MCF 10A (cell line): ENCODE results near the gene MYO10. TPM values are rescaled to one million over a fixed set of nuclear protein-coding genes. Genes with fewer than 3 reads are reported as not detected.

Experiments
- BruUV-seq: library from RNA; stranded (reverse); fragments of 400-500 nt; replicated peaks from 2 replicates; lab custom pipeline; 2021; lab: Mats Ljungman, UMichigan
- CTCF ChIA-PET: fragments of 300-600 bp; sonication (Branson Sonifier 250); formaldehyde crosslinking; extraction: SDS; loops from one replicate; lab custom pipeline; 2021; ENCODE audit warnings: antibody characterized with exemption, inconsistent platforms; lab: Yijun Ruan, JAX
- POLR2A ChIA-PET: fragments of 300-600, 350-650 bp; sonication (Branson Sonifier 250); formaldehyde crosslinking; extraction: SDS; loops from one replicate; lab custom pipeline; 2020; ENCODE audit warnings: antibody characterized with exemption, inconsistent platforms; lab: Yijun Ruan, JAX
- DNase-seq: peaks from one replicate; pipeline ENCODE4 v3.0.0-alpha.2; 2018; ENCODE audit not compliant: unreplicated experiment
- H3K27ac Mint-ChIP-seq: one replicate; pipeline ENCODE4 v1.8.0; 2022; ENCODE audit warnings: mild to moderate bottlenecking, low read depth, mixed read lengths; ENCODE audit not compliant: unreplicated experiment
- H3K27me3 Mint-ChIP-seq: one replicate; pipeline ENCODE4 v1.8.0; 2022; ENCODE audit warnings: mixed read lengths; ENCODE audit not compliant: insufficient read depth, unreplicated experiment
- H3K36me3 Mint-ChIP-seq: one replicate; pipeline ENCODE4 v1.8.0; 2022; ENCODE audit warnings: mild to moderate bottlenecking, moderate library complexity, mixed read lengths; ENCODE audit not compliant: insufficient read depth, unreplicated experiment
- H3K4me1 Mint-ChIP-seq: one replicate; pipeline ENCODE4 v1.8.0; 2022; ENCODE audit warnings: mixed read lengths; ENCODE audit not compliant: insufficient read depth, unreplicated experiment
- H3K4me3 Mint-ChIP-seq: one replicate; pipeline ENCODE4 v1.8.0; 2022; ENCODE audit warnings: mild to moderate bottlenecking, moderate library complexity, mixed read lengths; ENCODE audit not compliant: unreplicated experiment
- H3K9me3 Mint-ChIP-seq: one replicate; pipeline ENCODE4 v1.8.0; 2022; ENCODE audit warnings: mixed read lengths; ENCODE audit not compliant: unreplicated experiment
- intact Hi-C: fragments of 100-400 bp; cut with micrococcal nuclease; formaldehyde crosslinking; loops from 2 replicates; pipeline ENCODE4 v1.14.1; 2022
- total RNA-seq: library from RNA; stranded (reverse); gene quantifications from 2 replicates; pipeline ENCODE4 v1.2.3, GENCODE V29; 2022
- TF ChIP-seq, protein P1 (sequence below): fragments of 200-600 bp; IDR thresholded peaks from one replicate; pipeline ENCODE4 v1.8.0; 2022; ENCODE audit warnings: antibody characterized with exemption, mild to moderate bottlenecking; ENCODE audit not compliant: unreplicated experiment

The MYO10 gene
- total RNA-seq, 1 experiment from 2014 or later = 35.7 TPM

- intact Hi-C loops = no loop called here
- Mint-ChIP-seq H3K36me3 (peaks cover 13% of the 10 kb centered on the region), H3K27ac (no peak overlapping the region), H3K9me3 (no peaks in the 10 kb centered on the region), H3K27me3 (no peaks in the 10 kb centered on the region), H3K4me1 (peaks cover 18% of the 10 kb centered on the region), H3K4me3 (no peak overlapping the region)
- ChIA-PET CTCF (interaction anchor here (0.7 to 2.0 kb wide), 2 partner anchors 318 to 913 kb away, joined by 3 to 8 read pairs; no protein-coding TSS in a partner anchor), POLR2A (interaction anchor here (2.6 kb wide), 1 partner anchor 41 kb away, joined by 12 read pairs; no protein-coding TSS in a partner anchor)
- TF ChIP-seq, protein P1, sequence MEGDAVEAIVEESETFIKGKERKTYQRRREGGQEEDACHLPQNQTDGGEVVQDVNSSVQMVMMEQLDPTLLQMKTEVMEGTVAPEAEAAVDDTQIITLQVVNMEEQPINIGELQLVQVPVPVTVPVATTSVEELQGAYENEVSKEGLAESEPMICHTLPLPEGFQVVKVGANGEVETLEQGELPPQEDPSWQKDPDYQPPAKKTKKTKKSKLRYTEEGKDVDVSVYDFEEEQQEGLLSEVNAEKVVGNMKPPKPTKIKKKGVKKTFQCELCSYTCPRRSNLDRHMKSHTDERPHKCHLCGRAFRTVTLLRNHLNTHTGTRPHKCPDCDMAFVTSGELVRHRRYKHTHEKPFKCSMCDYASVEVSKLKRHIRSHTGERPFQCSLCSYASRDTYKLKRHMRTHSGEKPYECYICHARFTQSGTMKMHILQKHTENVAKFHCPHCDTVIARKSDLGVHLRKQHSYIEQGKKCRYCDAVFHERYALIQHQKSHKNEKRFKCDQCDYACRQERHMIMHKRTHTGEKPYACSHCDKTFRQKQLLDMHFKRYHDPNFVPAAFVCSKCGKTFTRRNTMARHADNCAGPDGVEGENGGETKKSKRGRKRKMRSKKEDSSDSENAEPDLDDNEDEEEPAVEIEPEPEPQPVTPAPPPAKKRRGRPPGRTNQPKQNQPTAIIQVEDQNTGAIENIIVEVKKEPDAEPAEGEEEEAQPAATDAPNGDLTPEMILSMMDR = no peak
- BruUV-seq = no TSS peak
- peak; percentile 39 for DNase-seq
Measured at GRCh38 chr5:16871746-16872339, 64.2 kb downstream of the MYO10 start.

DNA sequence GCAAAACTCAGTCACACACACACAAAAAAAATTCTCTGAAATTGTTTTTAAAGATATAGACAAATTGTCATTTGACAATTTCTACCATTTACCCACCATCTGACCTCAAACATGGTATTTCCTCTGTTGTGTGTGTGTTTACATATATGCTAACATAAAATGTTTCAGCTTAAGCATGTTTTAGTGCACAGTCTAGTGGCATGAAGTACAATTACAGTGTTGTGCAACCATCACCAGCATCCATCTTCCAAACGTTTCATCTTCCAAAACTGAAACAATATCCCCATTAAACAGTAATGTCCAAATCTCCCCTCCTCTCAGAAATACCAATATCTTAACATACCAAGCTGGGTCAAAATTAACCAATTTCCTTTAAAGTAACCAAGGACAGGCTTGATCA lies 65.2 kb downstream of the MYO10 start:
- TF ChIP-seq, protein P1 = no peak
- ChIA-PET POLR2A (interaction anchor here (2.6 kb wide), 1 partner anchor 42 kb away, joined by 12 read pairs; no protein-coding TSS in a partner anchor), CTCF (interaction anchor here (0.6 to 2.0 kb wide), 6 partner anchors 15 to 913 kb away, joined by 3 to 8 read pairs (median 4); no protein-coding TSS in a partner anchor)
- no peaks in the 10 kb centered on the region for H3K27me3 Mint-ChIP-seq
- peaks cover 18% of the 10 kb centered on the region for H3K4me1 Mint-ChIP-seq
- H3K36me3 Mint-ChIP-seq = peaks cover 13% of the 10 kb centered on the region
- BruUV-seq = no TSS peak
- no peak overlapping the region for H3K4me3 Mint-ChIP-seq
- DNase-seq = no peak
- intact Hi-C loops = no loop called here
- no peak overlapping the region for H3K27ac Mint-ChIP-seq
- no peaks in the 10 kb centered on the region for H3K9me3 Mint-ChIP-seq

GRCh38 chr5:16869821-16870796 lies 66.0 kb downstream of the MYO10 start:
- ChIA-PET CTCF (interaction anchor here (0.6 to 2.0 kb wide), 6 partner anchors 11 to 320 kb away, joined by 3 to 8 read pairs (median 4); no protein-coding TSS in a partner anchor), POLR2A (interaction anchor here (0.7 to 2.6 kb wide), 2 partner anchors 43 to 1368 kb away, joined by 4 to 12 read pairs; no protein-coding TSS in a partner anchor)
- Mint-ChIP-seq H3K36me3 (peaks cover 11% of the 10 kb centered on the region), H3K4me3 (peak overlapping the region; percentile 35), H3K27ac (peak overlapping the region; percentile 54), H3K9me3 (no peaks in the 10 kb centered on the region), H3K27me3 (no peaks in the 10 kb centered on the region), H3K4me1 (peaks cover 18% of the 10 kb centered on the region)
- TF ChIP-seq, protein P1 = no peak
- BruUV-seq = no TSS peak
- peak; percentile 90 for DNase-seq
- intact Hi-C loops = no loop called here
